NT2/D1 (cell line): ENCODE results near the gene PRAC1.
A peak's percentile ranks its signal among the peaks of the same experiment; 100 is the strongest.

Experiments used
- DNase-seq: peaks from one replicate; pipeline ENCODE4 v3.0.0-alpha.2; 2011; ENCODE audit warnings: low read depth, low spot score
- H3K27me3 ChIP-seq: 2 replicates; pipeline ENCODE4 v1.6.0; 2011; ENCODE audit warnings: mild to moderate bottlenecking; ENCODE audit not compliant: insufficient read length, insufficient read depth
- H3K36me3 ChIP-seq: 2 replicates; pipeline ENCODE4 v1.6.1; 2011; ENCODE audit warnings: mild to moderate bottlenecking, low read length, mixed read lengths; ENCODE audit not compliant: insufficient read depth, insufficient read length
- H3K4me1 ChIP-seq: 2 replicates; pipeline ENCODE4 v1.5.1; 2011; ENCODE audit not compliant: insufficient read depth, insufficient read length
- H3K4me3 ChIP-seq: 2 replicates; pipeline ENCODE4 v1.5.1; 2011; ENCODE audit warnings: low read depth; ENCODE audit not compliant: insufficient read length
- H3K9ac ChIP-seq: 2 replicates; pipeline ENCODE4 v1.6.0; 2011; ENCODE audit warnings: low read depth; ENCODE audit not compliant: insufficient read length
- H3K9me3 ChIP-seq: 2 replicates; pipeline ENCODE4 v1.5.1; 2011; ENCODE audit warnings: mild to moderate bottlenecking, low read length; ENCODE audit not compliant: insufficient read depth
- SUZ12 ChIP-seq: IDR thresholded peaks from 2 replicates; pipeline ENCODE4 v1.6.1; 2011; ENCODE audit not compliant: insufficient read length, insufficient read depth; ENCODE audit errors: extremely low read depth
- YY1 ChIP-seq: IDR thresholded peaks from 2 replicates; pipeline ENCODE4 v1.6.1; 2011; ENCODE audit not compliant: insufficient read length, insufficient read depth
- ZNF274 ChIP-seq: IDR thresholded peaks from 2 replicates; pipeline ENCODE4 v1.6.1; 2011; ENCODE audit warnings: mild to moderate bottlenecking, low read depth, low read length

Gene PRAC1

GRCh38 chr17:48751733-48752398 lies 29.5 kb upstream of the PRAC1 start:
- TF ChIP-seq YY1: no peak
- peak; percentile 86 for TF ChIP-seq SUZ12
- H3K4me1 ChIP-seq: peaks cover 6% of the 10 kb centered on the region
- H3K4me3 ChIP-seq: no peak overlapping the region
- no peak for DNase-seq
- H3K27me3 ChIP-seq: peaks cover 99% of the 10 kb centered on the region
- no peaks in the 10 kb centered on the region for H3K9me3 ChIP-seq
- no peak overlapping the region for H3K9ac ChIP-seq
- H3K36me3 ChIP-seq: no peaks in the 10 kb centered on the region

- Histone ChIP-seq H3K27me3 (peaks cover 100% of the 10 kb centered on the region), H3K36me3 (no peaks in the 10 kb centered on the region), H3K9me3 (no peaks in the 10 kb centered on the region), H3K9ac (no peak overlapping the region), H3K4me1 (peaks cover 6% of the 10 kb centered on the region), H3K4me3 (no peak overlapping the region)
- TF ChIP-seq ZNF274: no peak
- no peak for TF ChIP-seq YY1
- no peak for TF ChIP-seq SUZ12
- DNase-seq: no peak
These were observed 28.9 kb upstream of the PRAC1 start for GRCh38 chr17:48751172-48751571.

GRCh38 chr17:48749621-48750553 lies 27.6 kb upstream of the PRAC1 start:
- H3K36me3 ChIP-seq: no peaks in the 10 kb centered on the region
- peaks cover 100% of the 10 kb centered on the region for H3K27me3 ChIP-seq
- H3K4me3 ChIP-seq: no peak overlapping the region
- H3K9me3 ChIP-seq: no peaks in the 10 kb centered on the region
- no peak for DNase-seq
- H3K9ac ChIP-seq: no peak overlapping the region
- H3K4me1 ChIP-seq: peaks cover 6% of the 10 kb centered on the region
- no peak for TF ChIP-seq YY1
- peak; percentile 79 for TF ChIP-seq SUZ12
- TF ChIP-seq ZNF274: no peak

- no peak for TF ChIP-seq SUZ12
- TF ChIP-seq ZNF274: no peak
- no peak for TF ChIP-seq YY1
- Histone ChIP-seq H3K4me3 (no peak overlapping the region), H3K27me3 (peaks cover 100% of the 10 kb centered on the region), H3K36me3 (no peaks in the 10 kb centered on the region), H3K4me1 (peaks cover 3% of the 10 kb centered on the region), H3K9ac (no peak overlapping the region), H3K9me3 (no peaks in the 10 kb centered on the region)
- DNase-seq: no peak
These were observed 26.6 kb upstream of the PRAC1 start for GRCh38 chr17:48748718-48749566.

- peak overlapping the region; percentile 45 for H3K9ac ChIP-seq
These were observed 25.4 kb upstream of the PRAC1 start for GRCh38 chr17:48747445-48748363.

GRCh38 chr17:48746916-48747444 lies 24.7 kb upstream of the PRAC1 start:
- Histone ChIP-seq H3K9me3 (no peaks in the 10 kb centered on the region), H3K4me1 (no peaks in the 10 kb centered on the region), H3K36me3 (no peaks in the 10 kb centered on the region), H3K9ac (peak overlapping the region; percentile 45), H3K4me3 (no peak overlapping the region), H3K27me3 (peaks cover 100% of the 10 kb centered on the region)
- TF ChIP-seq ZNF274: no peak
- peak; percentile 37 for TF ChIP-seq SUZ12
- DNase-seq: no peak

More at GRCh38 chr17:48747445-48748363, 25.4 kb upstream of the PRAC1 start:
- H3K4me3 ChIP-seq: peak overlapping the region; percentile 12
- no peak for TF ChIP-seq ZNF274
- no peak for TF ChIP-seq YY1
- TF ChIP-seq SUZ12: peak; percentile 90
- no peaks in the 10 kb centered on the region for H3K4me1 ChIP-seq
- H3K27me3 ChIP-seq: peaks cover 100% of the 10 kb centered on the region
- H3K9me3 ChIP-seq: no peaks in the 10 kb centered on the region
- DNase-seq: no peak
- no peaks in the 10 kb centered on the region for H3K36me3 ChIP-seq
